ENCODE measurements around the gene VPS4A. TPM values are rescaled to one million over a fixed set of nuclear protein-coding genes. Genes with fewer than 3 reads are reported as not detected.
A peak's percentile ranks its signal among the peaks of the same experiment; 100 is the strongest.

Gene VPS4A
- total and polyA plus RNA-seq, 11 donors: 24.8 to 47.0 (median 29.6) TPM

- Histone ChIP-seq H3K27ac (no peak overlapping the region), H3K4me1 (peaks cover 0 to 27% (median 10%) of the 10 kb centered on the region in 12 donors), H3K9me3 (no peaks in the 10 kb centered on the region), H3K36me3 (peaks cover 5 to 98% (median 89%) of the 10 kb centered on the region in 9 donors), H3K27me3 (no peaks in the 10 kb centered on the region), H3K4me3 (no peak overlapping the region)
- TF ChIP-seq POLR2A (IDR thresholded peaks at IDR 0.05) (no peak), CTCF (IDR thresholded peaks at IDR 0.05) (no peak)
- 92 to 99% (median 92%) methylated on average over 7 of the region's 7 CpGs for WGBS, 4 donors
- intact Hi-C loops (cut with DNase I): no loop called here
- ATAC-seq: no peak
- DNase-seq: peak in 1 of 5 donors; percentile 8
Observed at GRCh38 chr16:69322343-69322742, 11.2 kb downstream of the VPS4A start.

- WGBS, 4 donors: 90 to 98% (median 94%) methylated on average over 13 to 14 of the region's 14 CpGs
- intact Hi-C loops (cut with DNase I): no loop called here
- no peak for ATAC-seq
- H3K4me3 ChIP-seq: no peak overlapping the region
- H3K36me3 ChIP-seq: peaks cover 5 to 98% (median 89%) of the 10 kb centered on the region in 9 donors
- H3K9me3 ChIP-seq: no peaks in the 10 kb centered on the region
- H3K4me1 ChIP-seq: peaks cover 0 to 38% (median 13%) of the 10 kb centered on the region in 12 donors
- DNase-seq: no peak
- no peaks in the 10 kb centered on the region for H3K27me3 ChIP-seq
- H3K27ac ChIP-seq: no peak overlapping the region
- TF ChIP-seq POLR2A (IDR thresholded peaks at IDR 0.05) (no peak), CTCF (IDR thresholded peaks at IDR 0.05) (no peak)
Observed at GRCh38 chr16:69323415-69323814, 12.3 kb downstream of the VPS4A start.

GRCh38 chr16:69324013-69324531, 12.9 kb downstream of the VPS4A start:
- peak in 3 of 4 donors; percentile 57 to 66 (median 63) for ATAC-seq
- H3K9me3 ChIP-seq: no peaks in the 10 kb centered on the region
- peak; percentile 52 to 83 (median 73) for DNase-seq
- intact Hi-C loops (cut with DNase I): no loop called here
- peaks cover 3 to 44% (median 20%) of the 10 kb centered on the region in 12 donors for H3K4me1 ChIP-seq
- peaks cover 5 to 97% (median 87%) of the 10 kb centered on the region in 9 donors for H3K36me3 ChIP-seq
- no peak overlapping the region for H3K27ac ChIP-seq
- no peak overlapping the region for H3K4me3 ChIP-seq
- 76 to 83% (median 77%) methylated on average over 8 of the region's 8 CpGs for WGBS, 4 donors
- no peaks in the 10 kb centered on the region for H3K27me3 ChIP-seq
- no peak for TF ChIP-seq CTCF (IDR thresholded peaks at IDR 0.05)
- TF ChIP-seq POLR2A (IDR thresholded peaks at IDR 0.05): no peak

- H3K4me3 ChIP-seq: no peak overlapping the region
- ATAC-seq (no peak), DNase-seq (no peak)
- intact Hi-C loops (cut with DNase I): no loop called here
- no peak overlapping the region for H3K27ac ChIP-seq
- no peaks in the 10 kb centered on the region for H3K9me3 ChIP-seq
- H3K36me3 ChIP-seq: peaks cover 5 to 90% (median 80%) of the 10 kb centered on the region in 9 donors
- 77 to 81% (median 79%) methylated on average over 10 of the region's 10 CpGs for WGBS, 4 donors
- peaks cover 3 to 51% (median 26%) of the 10 kb centered on the region in 12 donors for H3K4me1 ChIP-seq
- H3K27me3 ChIP-seq: no peaks in the 10 kb centered on the region
- no peak for TF ChIP-seq POLR2A (IDR thresholded peaks at IDR 0.05)
- no peak for TF ChIP-seq CTCF (IDR thresholded peaks at IDR 0.05)
Observed at GRCh38 chr16:69324585-69325253, 13.6 kb downstream of the VPS4A start.

All from heart left ventricle (tissue), 16 donors.